HEK293 (cell line): ENCODE results near the gene SNRPD2.

Experiments used
- CTCF ChIA-PET: fragments of 350-600 bp; formaldehyde crosslinking; extraction: SDS; loops from one replicate; lab custom pipeline; 2021; ENCODE audit warnings: antibody characterized with exemption; lab: Yijun Ruan, JAX
- POLR2A ChIA-PET: fragments of 300-600 bp; formaldehyde crosslinking; extraction: SDS; loops from one replicate; lab custom pipeline; 2020; ENCODE audit warnings: antibody characterized with exemption, inconsistent platforms; lab: Yijun Ruan, JAX
- H3K27ac ChIP-seq: fragments of 200-500 bp; sonication (Bioruptor generic); 2 replicates; pipeline ENCODE4 v1.5.1; 2014; ENCODE audit warnings: low read depth, low read length, control low read depth, inconsistent platforms; ENCODE audit errors: extremely low read depth
- H3K36me3 ChIP-seq, 2 experiments: fragments of 200-500 bp in 1 of 2; sonication (Bioruptor generic) in 1 of 2; 1 replicate in 1 of 2; 2 replicates in 1 of 2; pipeline ENCODE4 v1.5.1; 2014 to 2017; ENCODE audit warnings: inconsistent platforms in 2 of 2, low read length in 2 of 2; ENCODE audit not compliant: control insufficient read depth in 2 of 2, insufficient read depth in 1 of 2
- H3K4me1 ChIP-seq: fragments of 200-500 bp; sonication (Bioruptor generic); 2 replicates; pipeline ENCODE4 v1.5.1; 2014; ENCODE audit warnings: mild to moderate bottlenecking, low read length, inconsistent platforms; ENCODE audit not compliant: control insufficient read depth, insufficient read depth
- H3K4me3 ChIP-seq: 2 replicates; pipeline ENCODE4 v1.5.1; 2011; ENCODE audit warnings: low read depth, mild to moderate bottlenecking, control low read depth, low read length, moderate library complexity
- H3K9me3 ChIP-seq: fragments of 200-500 bp; sonication (Bioruptor generic); 2 replicates; pipeline ENCODE4 v1.5.1; 2014; ENCODE audit warnings: low read depth, low read length, inconsistent platforms; ENCODE audit not compliant: control insufficient read depth, insufficient read depth
- EGR2 ChIP-seq: fragments of 450-650 bp; formaldehyde crosslinking; IDR thresholded peaks from 2 replicates; pipeline ENCODE4 v1.5.1; 2016; ENCODE audit warnings: low read depth, missing biosample characterization, missing genetic modification characterization
- HOXD13 ChIP-seq: sonication (generic); formaldehyde crosslinking; IDR thresholded peaks from 2 replicates; pipeline ENCODE4 v1.8.0; 2022; ENCODE audit warnings: missing genetic modification reagents, borderline replicate concordance
- KLF16 ChIP-seq: fragments of 450-650 bp; formaldehyde crosslinking; IDR thresholded peaks from 2 replicates; pipeline ENCODE4 v1.5.1; 2017; ENCODE audit warnings: missing biosample characterization, missing genetic modification characterization
- KLF8 ChIP-seq: fragments of 450-650 bp; formaldehyde crosslinking; IDR thresholded peaks from 2 replicates; pipeline ENCODE4 v1.5.1; 2016; ENCODE audit warnings: missing biosample characterization, missing genetic modification characterization
- KLF9 ChIP-seq: fragments of 450-650 bp; formaldehyde crosslinking; IDR thresholded peaks from 2 replicates; pipeline ENCODE4 v1.5.1; 2016; ENCODE audit warnings: missing biosample characterization, missing genetic modification characterization, low read depth
- MYNN ChIP-seq: fragments of 450-650 bp; formaldehyde crosslinking; IDR thresholded peaks from 2 replicates; pipeline ENCODE4 v1.5.1; 2016; ENCODE audit warnings: missing biosample characterization, missing genetic modification characterization, borderline replicate concordance
- PRDM1 ChIP-seq: fragments of 450-650 bp; formaldehyde crosslinking; IDR thresholded peaks from 2 replicates; pipeline ENCODE4; 2016; ENCODE audit warnings: missing biosample characterization, missing genetic modification characterization
- SALL2 ChIP-seq: fragments of 450-650 bp; formaldehyde crosslinking; IDR thresholded peaks from 2 replicates; pipeline ENCODE4 v1.5.0; 2017; ENCODE audit warnings: missing biosample characterization, mild to moderate bottlenecking, missing genetic modification characterization, borderline replicate concordance
- SP2 ChIP-seq: fragments of 450-650 bp; formaldehyde crosslinking; IDR thresholded peaks from 2 replicates; pipeline ENCODE4 v1.5.1; 2016; ENCODE audit warnings: missing biosample characterization, missing genetic modification characterization
- SP3 ChIP-seq: fragments of 450-650 bp; formaldehyde crosslinking; IDR thresholded peaks from 2 replicates; pipeline ENCODE4 v1.5.1; 2016; ENCODE audit warnings: missing biosample characterization, missing genetic modification characterization
- WT1 ChIP-seq: fragments of 450-650 bp; formaldehyde crosslinking; IDR thresholded peaks from 2 replicates; pipeline ENCODE4 v1.5.1; 2016; ENCODE audit warnings: missing biosample characterization, missing genetic modification characterization
- ZBTB17 ChIP-seq: fragments of 450-650 bp; formaldehyde crosslinking; IDR thresholded peaks from 2 replicates; pipeline ENCODE4 v1.5.1; 2016; ENCODE audit warnings: missing biosample characterization, missing genetic modification characterization
- ZBTB7A ChIP-seq: fragments of 450-650 bp; formaldehyde crosslinking; IDR thresholded peaks from 2 replicates; pipeline ENCODE4 v1.5.1; 2016; ENCODE audit warnings: low read depth, missing biosample characterization, missing genetic modification characterization
- ZFHX2 ChIP-seq: fragments of 450-650 bp; formaldehyde crosslinking; conservative IDR thresholded peaks from 2 replicates; pipeline ENCODE4 v1.5.1; 2016; ENCODE audit warnings: missing biosample characterization, missing genetic modification characterization
- ZNF146 ChIP-seq: fragments of 450-650 bp; formaldehyde crosslinking; IDR thresholded peaks from 2 replicates; pipeline ENCODE4 v1.5.1; 2016; ENCODE audit warnings: missing biosample characterization, missing genetic modification characterization
- ZNF16 ChIP-seq: fragments of 450-650 bp; formaldehyde crosslinking; IDR thresholded peaks from 2 replicates; pipeline ENCODE4 v1.5.1; 2016; ENCODE audit warnings: low read depth, missing biosample characterization, missing genetic modification characterization
- ZNF223 ChIP-seq: fragments of 450-650 bp; formaldehyde crosslinking; IDR thresholded peaks from 2 replicates; pipeline ENCODE4 v1.5.1; 2016; ENCODE audit warnings: missing biosample characterization, missing genetic modification characterization
- ZNF544 ChIP-seq: fragments of 450-650 bp; formaldehyde crosslinking; IDR thresholded peaks from 2 replicates; pipeline ENCODE4 v1.5.0; 2017; ENCODE audit warnings: missing biosample characterization, missing genetic modification characterization
- ZNF561 ChIP-seq: fragments of 450-650 bp; IDR thresholded peaks from 2 replicates; pipeline ENCODE4 v1.5.1; 2018; ENCODE audit warnings: missing biosample characterization, missing genetic modification characterization, borderline replicate concordance
- ZNF658 ChIP-seq: fragments of 450-650 bp; formaldehyde crosslinking; IDR thresholded peaks from 2 replicates; pipeline ENCODE4; 2016; ENCODE audit warnings: missing biosample characterization, missing genetic modification characterization
- ZNF768 ChIP-seq: fragments of 450-650 bp; formaldehyde crosslinking; IDR thresholded peaks from 2 replicates; pipeline ENCODE4 v1.5.1; 2018; ENCODE audit warnings: missing biosample characterization, mild to moderate bottlenecking, missing genetic modification characterization
- ZXDB ChIP-seq: fragments of 450-650 bp; formaldehyde crosslinking; IDR thresholded peaks from 2 replicates; pipeline ENCODE4 v1.5.1; 2016; ENCODE audit warnings: missing biosample characterization, missing genetic modification characterization
- TF ChIP-seq, protein P1 (sequence below): fragments of 450-650 bp; formaldehyde crosslinking; IDR thresholded peaks from 2 replicates; pipeline ENCODE4 v1.5.1; 2016; ENCODE audit warnings: missing biosample characterization, missing genetic modification characterization
- TF ChIP-seq, protein P2 (sequence below): fragments of 450-650 bp; formaldehyde crosslinking; IDR thresholded peaks from 2 replicates; pipeline ENCODE4 v1.5.1; 2016; ENCODE audit warnings: missing biosample characterization, missing genetic modification characterization
- TF ChIP-seq, protein P3 (sequence below): fragments of 450-650 bp; formaldehyde crosslinking; IDR thresholded peaks from 2 replicates; pipeline ENCODE4 v1.5.0; 2017; ENCODE audit warnings: missing biosample characterization, missing genetic modification characterization, borderline replicate concordance

Gene SNRPD2

DNA sequence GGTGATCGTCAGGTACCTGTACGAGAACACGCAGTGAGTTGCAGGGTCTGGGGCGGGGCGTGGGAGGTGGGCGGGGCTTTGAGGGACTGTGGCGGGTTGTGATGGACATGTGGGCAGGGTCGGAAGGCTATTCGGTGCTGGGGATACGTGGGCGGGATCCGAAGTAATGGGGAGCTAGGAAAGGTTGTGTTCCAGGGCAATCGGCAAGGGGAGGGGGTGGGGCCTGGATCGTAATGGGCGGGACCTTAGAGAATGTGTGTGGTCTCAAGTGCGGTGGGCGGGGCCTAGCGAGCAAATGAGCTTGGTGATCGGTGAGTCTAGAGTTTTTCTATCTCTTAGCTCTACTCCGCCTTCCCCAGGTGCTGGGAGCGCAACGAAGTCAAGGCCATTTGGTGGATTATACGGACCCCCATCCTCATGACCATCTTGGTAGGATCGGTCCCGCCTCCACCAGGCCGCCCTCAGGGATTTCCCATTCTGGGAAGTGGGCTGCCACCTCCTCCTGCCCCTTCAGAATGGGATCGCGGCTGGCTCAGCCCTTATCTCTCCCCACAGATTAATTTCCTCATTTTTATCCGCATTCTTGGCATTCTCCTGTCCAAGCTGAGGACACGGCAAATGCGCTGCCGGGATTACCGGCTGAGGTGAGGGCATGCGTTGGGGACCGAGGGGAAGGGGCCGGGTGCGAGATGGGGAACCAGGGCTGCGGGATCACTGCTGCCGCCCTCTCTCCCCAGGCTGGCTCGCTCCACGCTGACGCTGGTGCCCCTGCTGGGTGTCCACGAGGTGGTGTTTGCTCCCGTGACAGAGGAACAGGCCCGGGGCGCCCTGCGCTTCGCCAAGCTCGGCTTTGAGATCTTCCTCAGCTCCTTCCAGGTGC, 14.2 kb downstream of the SNRPD2 start:
- no peak for TF ChIP-seq ZBTB7A (tag by site-specific recombination)
- no peak; the same call in 1 of the 2 replicates for TF ChIP-seq ZXDB (tag by site-specific recombination)
- TF ChIP-seq KLF16 (tag by site-specific recombination), result 0 out of 2 replicates have a peak, but pooled peaks have one; percentile 38
- TF ChIP-seq, protein P1, sequence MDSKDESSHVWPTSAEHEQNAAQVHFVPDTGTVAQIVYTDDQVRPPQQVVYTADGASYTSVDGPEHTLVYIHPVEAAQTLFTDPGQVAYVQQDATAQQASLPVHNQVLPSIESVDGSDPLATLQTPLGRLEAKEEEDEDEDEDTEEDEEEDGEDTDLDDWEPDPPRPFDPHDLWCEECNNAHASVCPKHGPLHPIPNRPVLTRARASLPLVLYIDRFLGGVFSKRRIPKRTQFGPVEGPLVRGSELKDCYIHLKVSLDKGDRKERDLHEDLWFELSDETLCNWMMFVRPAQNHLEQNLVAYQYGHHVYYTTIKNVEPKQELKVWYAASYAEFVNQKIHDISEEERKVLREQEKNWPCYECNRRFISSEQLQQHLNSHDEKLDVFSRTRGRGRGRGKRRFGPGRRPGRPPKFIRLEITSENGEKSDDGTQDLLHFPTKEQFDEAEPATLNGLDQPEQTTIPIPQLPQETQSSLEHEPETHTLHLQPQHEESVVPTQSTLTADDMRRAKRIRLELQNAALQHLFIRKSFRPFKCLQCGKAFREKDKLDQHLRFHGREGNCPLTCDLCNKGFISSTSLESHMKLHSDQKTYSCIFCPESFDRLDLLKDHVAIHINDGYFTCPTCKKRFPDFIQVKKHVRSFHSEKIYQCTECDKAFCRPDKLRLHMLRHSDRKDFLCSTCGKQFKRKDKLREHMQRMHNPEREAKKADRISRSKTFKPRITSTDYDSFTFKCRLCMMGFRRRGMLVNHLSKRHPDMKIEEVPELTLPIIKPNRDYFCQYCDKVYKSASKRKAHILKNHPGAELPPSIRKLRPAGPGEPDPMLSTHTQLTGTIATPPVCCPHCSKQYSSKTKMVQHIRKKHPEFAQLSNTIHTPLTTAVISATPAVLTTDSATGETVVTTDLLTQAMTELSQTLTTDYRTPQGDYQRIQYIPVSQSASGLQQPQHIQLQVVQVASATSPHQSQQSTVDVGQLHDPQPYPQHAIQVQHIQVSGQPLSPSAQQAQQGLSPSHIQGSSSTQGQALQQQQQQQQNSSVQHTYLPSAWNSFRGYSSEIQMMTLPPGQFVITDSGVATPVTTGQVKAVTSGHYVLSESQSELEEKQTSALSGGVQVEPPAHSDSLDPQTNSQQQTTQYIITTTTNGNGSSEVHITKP (tag by site-specific recombination), result peak; percentile 80
- TF ChIP-seq WT1, result no peak
- peak; percentile 49; the same call in 1 of the 2 replicates for TF ChIP-seq KLF8 (tag by site-specific recombination)
- TF ChIP-seq ZNF561 (tag by site-specific recombination), result no peak
- TF ChIP-seq MYNN (tag by site-specific recombination), result no peak
- no peak for TF ChIP-seq ZNF544 (tag by site-specific recombination)
- TF ChIP-seq ZBTB17 (tag by site-specific recombination), result peak; percentile 25; the same call in 1 of the 2 replicates
- peak; percentile 78 for TF ChIP-seq SP3 (tag by site-specific recombination)
- no peak for TF ChIP-seq ZNF223 (tag by site-specific recombination)
- no peak for TF ChIP-seq ZNF658
- TF ChIP-seq PRDM1 (tag by site-specific recombination), result no peak
- no peak for TF ChIP-seq ZNF768 (tag by site-specific recombination)
- peak; percentile 75 for TF ChIP-seq ZFHX2 (tag by site-specific recombination)
- TF ChIP-seq EGR2, result peak; percentile 40; the same call in 1 of the 2 replicates
- TF ChIP-seq HOXD13 (CRISPR knock-in tag), result no peak
- TF ChIP-seq SALL2, result no peak
- TF ChIP-seq, protein P2, sequence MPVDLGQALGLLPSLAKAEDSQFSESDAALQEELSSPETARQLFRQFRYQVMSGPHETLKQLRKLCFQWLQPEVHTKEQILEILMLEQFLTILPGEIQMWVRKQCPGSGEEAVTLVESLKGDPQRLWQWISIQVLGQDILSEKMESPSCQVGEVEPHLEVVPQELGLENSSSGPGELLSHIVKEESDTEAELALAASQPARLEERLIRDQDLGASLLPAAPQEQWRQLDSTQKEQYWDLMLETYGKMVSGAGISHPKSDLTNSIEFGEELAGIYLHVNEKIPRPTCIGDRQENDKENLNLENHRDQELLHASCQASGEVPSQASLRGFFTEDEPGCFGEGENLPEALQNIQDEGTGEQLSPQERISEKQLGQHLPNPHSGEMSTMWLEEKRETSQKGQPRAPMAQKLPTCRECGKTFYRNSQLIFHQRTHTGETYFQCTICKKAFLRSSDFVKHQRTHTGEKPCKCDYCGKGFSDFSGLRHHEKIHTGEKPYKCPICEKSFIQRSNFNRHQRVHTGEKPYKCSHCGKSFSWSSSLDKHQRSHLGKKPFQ (tag by site-specific recombination), result no peak
- no peak for TF ChIP-seq ZNF146 (tag by site-specific recombination)
- TF ChIP-seq SP2 (tag by site-specific recombination), result peak; percentile 66
- TF ChIP-seq KLF9, result peak; percentile 85
- TF ChIP-seq, protein P3, sequence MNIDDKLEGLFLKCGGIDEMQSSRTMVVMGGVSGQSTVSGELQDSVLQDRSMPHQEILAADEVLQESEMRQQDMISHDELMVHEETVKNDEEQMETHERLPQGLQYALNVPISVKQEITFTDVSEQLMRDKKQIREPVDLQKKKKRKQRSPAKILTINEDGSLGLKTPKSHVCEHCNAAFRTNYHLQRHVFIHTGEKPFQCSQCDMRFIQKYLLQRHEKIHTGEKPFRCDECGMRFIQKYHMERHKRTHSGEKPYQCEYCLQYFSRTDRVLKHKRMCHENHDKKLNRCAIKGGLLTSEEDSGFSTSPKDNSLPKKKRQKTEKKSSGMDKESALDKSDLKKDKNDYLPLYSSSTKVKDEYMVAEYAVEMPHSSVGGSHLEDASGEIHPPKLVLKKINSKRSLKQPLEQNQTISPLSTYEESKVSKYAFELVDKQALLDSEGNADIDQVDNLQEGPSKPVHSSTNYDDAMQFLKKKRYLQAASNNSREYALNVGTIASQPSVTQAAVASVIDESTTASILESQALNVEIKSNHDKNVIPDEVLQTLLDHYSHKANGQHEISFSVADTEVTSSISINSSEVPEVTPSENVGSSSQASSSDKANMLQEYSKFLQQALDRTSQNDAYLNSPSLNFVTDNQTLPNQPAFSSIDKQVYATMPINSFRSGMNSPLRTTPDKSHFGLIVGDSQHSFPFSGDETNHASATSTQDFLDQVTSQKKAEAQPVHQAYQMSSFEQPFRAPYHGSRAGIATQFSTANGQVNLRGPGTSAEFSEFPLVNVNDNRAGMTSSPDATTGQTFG (tag by site-specific recombination), result no peak
- TF ChIP-seq ZNF16 (tag by site-specific recombination), result peak; percentile 50; the same call in 1 of the 2 replicates
- CTCF ChIA-PET, result interaction anchor here (0.6 to 11.3 kb wide), 12 partner anchors 10 to 203 kb away, joined by 3 to 121 read pairs (median 4); partner anchors contain the start of genes GIPR, QPCTL, SIX5 and SNRPD2
- Histone ChIP-seq H3K27ac (no peak overlapping the region), H3K4me1 (peaks cover 11% of the 10 kb centered on the region), H3K4me3 (peak overlapping the region; percentile 17), H3K36me3 (no peaks in the 10 kb centered on the region; a peak in 1 of 3 replicates), H3K9me3 (no peaks in the 10 kb centered on the region)
- POLR2A ChIA-PET, result interaction anchor here (0.6 to 2.2 kb wide), 18 partner anchors 8 to 238 kb away, joined by 3 to 24 read pairs (median 3); partner anchors contain the start of genes FBXO46, QPCTL, SIX5 and SNRPD2
